HEK293T (cell line): ENCODE results near the gene HIVEP3.

Source experiments
- CTCF ChIA-PET: fragments of 350-600 bp; formaldehyde crosslinking; extraction: SDS; loops from one replicate; lab custom pipeline; 2021; ENCODE audit warnings: antibody characterized with exemption, inconsistent platforms; lab: Yijun Ruan, JAX
- POLR2A ChIA-PET: fragments of 350-600 bp; formaldehyde crosslinking; extraction: SDS; loops from one replicate; lab custom pipeline; 2020; ENCODE audit warnings: antibody characterized with exemption, inconsistent platforms; lab: Yijun Ruan, JAX
- DNase-seq: peaks from one replicate; pipeline ENCODE4 v3.0.0; 2012; ENCODE audit warnings: mixed read lengths; ENCODE audit errors: extremely low spot score
- BHLHE40 ChIP-seq: fragments of 450-650 bp; IDR thresholded peaks from 2 replicates; pipeline ENCODE4 v1.6.1; 2016; ENCODE audit warnings: mild to moderate bottlenecking, moderate library complexity, borderline replicate concordance
- CTBP1 ChIP-seq: fragments of 450-650 bp; IDR thresholded peaks from 2 replicates; pipeline ENCODE4 v1.6.1; 2016; ENCODE audit warnings: borderline replicate concordance
- ELF4 ChIP-seq: fragments of 450-650 bp; IDR thresholded peaks from 2 replicates; pipeline ENCODE4 v1.6.1; 2017; ENCODE audit warnings: antibody characterized with exemption
- FOXA1 ChIP-seq: fragments of 450-650 bp; IDR thresholded peaks from 2 replicates; pipeline ENCODE4 v1.6.1; 2016; ENCODE audit warnings: mild to moderate bottlenecking
- FOXK2 ChIP-seq: fragments of 450-650 bp; IDR thresholded peaks from 2 replicates; pipeline ENCODE4 v1.6.1; 2016; ENCODE audit warnings: mild to moderate bottlenecking
- FOXM1 ChIP-seq: fragments of 450-650 bp; IDR thresholded peaks from 2 replicates; pipeline ENCODE4 v1.6.1; 2017; ENCODE audit warnings: mild to moderate bottlenecking, borderline replicate concordance
- HDGF ChIP-seq: fragments of 450-650 bp; IDR thresholded peaks from 2 replicates; pipeline ENCODE4 v1.6.1; 2017; ENCODE audit warnings: antibody characterized with exemption, borderline replicate concordance
- L3MBTL2 ChIP-seq: fragments of 450-650 bp; conservative IDR thresholded peaks from 2 replicates; pipeline ENCODE4 v1.6.1; 2016; ENCODE audit warnings: mild to moderate bottlenecking
- LEF1 ChIP-seq: fragments of 450-650 bp; IDR thresholded peaks from 2 replicates; pipeline ENCODE4 v1.6.1; 2017; ENCODE audit warnings: mild to moderate bottlenecking, borderline replicate concordance
- NFRKB ChIP-seq: fragments of 450-650 bp; IDR thresholded peaks from 2 replicates; pipeline ENCODE4 v1.6.1; 2016; ENCODE audit warnings: mild to moderate bottlenecking, moderate library complexity
- SP1 ChIP-seq: fragments of 450-650 bp; IDR thresholded peaks from 2 replicates; pipeline ENCODE4 v1.6.1; 2017
- SUZ12 ChIP-seq: fragments of 450-650 bp; IDR thresholded peaks from 2 replicates; pipeline ENCODE4 v1.6.1; 2016; ENCODE audit warnings: mild to moderate bottlenecking
- TARDBP ChIP-seq: fragments of 450-650 bp; IDR thresholded peaks from 2 replicates; pipeline ENCODE4 v1.6.1; 2016
- ZNF384 ChIP-seq: fragments of 450-650 bp; IDR thresholded peaks from 2 replicates; pipeline ENCODE4 v1.6.1; 2016
- TF ChIP-seq, protein P1 (sequence below): fragments of 450-650 bp; IDR thresholded peaks from 2 replicates; pipeline ENCODE4 v1.6.1; 2016

Gene HIVEP3

GRCh38 chr1:41537251-41537650 lies 381.5 kb downstream of the HIVEP3 start:
- ChIA-PET POLR2A (no interaction called here), CTCF (interaction anchor here (0.6 to 3.1 kb wide), 4 partner anchors 19 to 24 kb away, joined by 3 to 12 read pairs (median 4); no protein-coding TSS in a partner anchor)
- no peak for DNase-seq
- no peak for TF ChIP-seq FOXA1
- TF ChIP-seq, protein P1, sequence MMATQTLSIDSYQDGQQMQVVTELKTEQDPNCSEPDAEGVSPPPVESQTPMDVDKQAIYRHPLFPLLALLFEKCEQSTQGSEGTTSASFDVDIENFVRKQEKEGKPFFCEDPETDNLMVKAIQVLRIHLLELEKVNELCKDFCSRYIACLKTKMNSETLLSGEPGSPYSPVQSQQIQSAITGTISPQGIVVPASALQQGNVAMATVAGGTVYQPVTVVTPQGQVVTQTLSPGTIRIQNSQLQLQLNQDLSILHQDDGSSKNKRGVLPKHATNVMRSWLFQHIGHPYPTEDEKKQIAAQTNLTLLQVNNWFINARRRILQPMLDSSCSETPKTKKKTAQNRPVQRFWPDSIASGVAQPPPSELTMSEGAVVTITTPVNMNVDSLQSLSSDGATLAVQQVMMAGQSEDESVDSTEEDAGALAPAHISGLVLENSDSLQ, result no peak
- TF ChIP-seq HDGF, result no peak
- no peak for TF ChIP-seq NFRKB
- no peak for TF ChIP-seq SP1
- TF ChIP-seq ZNF384, result no peak
- TF ChIP-seq CTBP1, result no peak
- no peak for TF ChIP-seq FOXM1
- no peak for TF ChIP-seq SUZ12
- TF ChIP-seq TARDBP, result no peak
- TF ChIP-seq FOXK2, result no peak

GRCh38 chr1:41536361-41536802 lies 382.3 kb downstream of the HIVEP3 start:
- POLR2A ChIA-PET, result no interaction called here
- TF ChIP-seq LEF1 (no peak), ZNF384 (no peak), NFRKB (no peak), SP1 (no peak)
- TF ChIP-seq, protein P1, result no peak
- CTCF ChIA-PET, result interaction anchor here (3.1 kb wide), 1 partner anchor 20 kb away, joined by 12 read pairs; no protein-coding TSS in a partner anchor
- no peak for DNase-seq

DNA sequence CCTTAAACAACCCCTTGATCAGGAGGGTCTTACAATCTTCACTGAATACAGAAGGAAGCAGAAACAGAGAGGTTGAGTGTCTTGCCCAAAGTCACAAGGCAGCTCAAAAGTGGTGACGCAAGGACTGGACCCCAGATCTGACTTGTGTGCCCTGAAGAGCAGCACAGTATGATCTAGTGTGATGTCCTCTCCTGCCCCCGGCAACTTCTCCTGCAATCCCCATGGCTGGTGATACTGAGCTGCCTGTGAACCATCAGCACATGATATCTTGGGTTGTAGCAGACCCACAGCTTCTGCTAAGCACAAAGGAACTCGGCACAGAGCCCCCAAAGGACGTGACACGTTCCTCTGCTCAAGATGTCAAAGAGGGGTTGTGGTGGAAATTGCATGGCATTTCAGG lies 383.0 kb downstream of the HIVEP3 start:
- POLR2A ChIA-PET, result no interaction called here
- TF ChIP-seq HDGF, result no peak
- TF ChIP-seq TARDBP, result no peak
- no peak for TF ChIP-seq SP1
- TF ChIP-seq, protein P1, result no peak
- TF ChIP-seq BHLHE40, result no peak
- TF ChIP-seq LEF1, result no peak
- no peak for TF ChIP-seq ELF4
- TF ChIP-seq FOXM1, result no peak
- TF ChIP-seq FOXK2, result no peak
- TF ChIP-seq L3MBTL2, result no peak
- CTCF ChIA-PET, result no interaction called here
- no peak for DNase-seq

DNA sequence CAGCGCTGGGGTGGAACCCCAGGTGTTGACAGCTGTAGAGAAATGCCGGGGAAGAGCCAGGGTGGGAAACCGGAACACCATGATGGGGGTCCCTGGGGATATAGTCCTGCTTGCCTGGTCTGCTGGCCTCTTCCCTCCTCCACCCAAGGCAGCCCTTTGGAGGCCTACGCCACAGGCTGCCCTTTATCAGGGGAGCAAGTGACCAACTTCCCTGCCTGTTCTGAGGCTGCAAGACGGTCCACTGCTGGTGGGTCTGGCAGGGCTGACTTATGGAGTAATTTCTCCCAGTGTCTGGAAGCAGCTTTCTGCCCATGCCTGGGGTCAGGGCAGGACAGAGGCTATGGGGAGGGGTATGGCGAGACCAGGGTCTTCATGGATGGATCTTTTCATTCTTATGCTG lies 383.4 kb downstream of the HIVEP3 start:
- ChIA-PET CTCF (no interaction called here), POLR2A (no interaction called here)
- TF ChIP-seq FOXK2 (no peak), BHLHE40 (no peak)
- DNase-seq, result no peak

DNA sequence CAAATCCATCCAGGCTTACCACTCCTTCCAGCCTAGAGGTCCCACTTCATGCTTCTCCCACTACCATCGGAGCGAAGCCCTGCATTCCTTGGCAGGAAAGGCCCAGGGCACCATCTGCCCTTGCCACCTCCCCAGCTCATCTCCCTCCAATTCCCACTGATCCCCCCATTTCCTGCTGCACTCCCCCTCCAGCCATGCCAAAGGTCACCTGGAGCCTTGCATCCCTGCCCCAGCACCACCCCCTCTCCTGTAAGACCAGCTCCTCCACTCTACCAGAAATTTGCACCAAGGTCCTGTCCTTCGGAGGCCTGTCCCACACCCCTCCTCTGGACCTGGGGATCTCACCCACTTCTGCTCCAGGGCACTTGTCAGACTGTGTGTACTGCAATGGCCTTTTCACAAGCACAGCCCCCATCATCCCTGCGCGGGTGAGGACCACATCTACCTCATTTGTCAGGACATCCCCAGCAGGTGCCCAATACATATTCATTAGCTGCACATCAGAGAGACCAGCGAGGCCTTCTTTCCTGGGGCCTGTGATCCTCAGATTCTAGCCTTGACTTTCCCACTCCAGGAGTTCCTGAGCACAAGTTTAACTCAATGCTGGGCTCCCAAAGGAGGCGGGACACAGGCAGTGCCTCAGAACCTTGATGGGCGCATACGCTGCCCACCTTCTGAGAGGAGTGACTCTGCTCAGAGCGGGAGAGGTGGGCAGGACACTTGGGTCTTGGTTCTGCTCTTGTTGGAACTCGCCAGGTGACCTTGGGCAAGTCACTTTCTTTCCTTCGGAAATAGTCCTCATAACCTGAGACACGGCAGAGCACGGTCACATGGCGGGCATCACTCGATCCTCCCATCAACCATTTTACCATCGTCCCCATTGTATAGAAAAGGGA lies 384.3 kb downstream of the HIVEP3 start:
- TF ChIP-seq NFRKB, result no peak
- TF ChIP-seq BHLHE40, result no peak
- no peak for TF ChIP-seq FOXM1
- TF ChIP-seq TARDBP, result no peak
- TF ChIP-seq LEF1, result no peak
- TF ChIP-seq FOXA1, result no peak
- no peak for TF ChIP-seq HDGF
- no peak for TF ChIP-seq SUZ12
- TF ChIP-seq L3MBTL2, result no peak
- TF ChIP-seq ELF4, result no peak
- TF ChIP-seq CTBP1, result no peak
- ChIA-PET CTCF (no interaction called here), POLR2A (no interaction called here)
- no peak for DNase-seq

- CTCF ChIA-PET, result no interaction called here
- no peak for DNase-seq
- POLR2A ChIA-PET, result no interaction called here
- TF ChIP-seq FOXM1 (no peak), SUZ12 (no peak), LEF1 (no peak), CTBP1 (no peak), ZNF384 (no peak), ELF4 (no peak), SP1 (no peak), FOXK2 (no peak)
- TF ChIP-seq, protein P1, result no peak
Observed at GRCh38 chr1:41533731-41534080, 385.0 kb downstream of the HIVEP3 start.
